RWPE1 (cell line): ENCODE measurements around the gene EPS8.

Experiments
- CTCF ChIA-PET: fragments of 350-600 bp; sonication (Branson Sonifier 250); formaldehyde crosslinking; extraction: SDS; loops from one replicate; lab custom pipeline; 2021; lab: Yijun Ruan, JAX
- POLR2A ChIA-PET: fragments of 400-600 bp; formaldehyde crosslinking; extraction: SDS; loops from one replicate; lab custom pipeline; 2020; ENCODE audit warnings: antibody characterized with exemption; ENCODE audit not compliant: low non-redundant PET; lab: Yijun Ruan, JAX
- DNase-seq: peaks from one replicate; pipeline ENCODE4 v3.0.0; 2012; ENCODE audit warnings: low spot score
- H3K27ac ChIP-seq: fragments of 450-650 bp; 2 replicates; pipeline ENCODE4 v1.5.1; 2017
- CTCF ChIP-seq: fragments of 450-650 bp; conservative IDR thresholded peaks from 2 replicates; pipeline ENCODE4 v1.5.1; 2017; ENCODE audit warnings: low read depth, mild to moderate bottlenecking

The EPS8 gene

GRCh38 chr12:15591811-15592210 is 197.4 kb downstream of the EPS8 start:
- CTCF ChIA-PET = interaction anchor here (0.6 to 2.1 kb wide), 2 partner anchors 188 to 266 kb away, joined by 4 to 17 read pairs; no protein-coding TSS in a partner anchor
- no peak for DNase-seq
- POLR2A ChIA-PET = no interaction called here
- H3K27ac ChIP-seq = no peak overlapping the region
- TF ChIP-seq CTCF = no peak

DNA sequence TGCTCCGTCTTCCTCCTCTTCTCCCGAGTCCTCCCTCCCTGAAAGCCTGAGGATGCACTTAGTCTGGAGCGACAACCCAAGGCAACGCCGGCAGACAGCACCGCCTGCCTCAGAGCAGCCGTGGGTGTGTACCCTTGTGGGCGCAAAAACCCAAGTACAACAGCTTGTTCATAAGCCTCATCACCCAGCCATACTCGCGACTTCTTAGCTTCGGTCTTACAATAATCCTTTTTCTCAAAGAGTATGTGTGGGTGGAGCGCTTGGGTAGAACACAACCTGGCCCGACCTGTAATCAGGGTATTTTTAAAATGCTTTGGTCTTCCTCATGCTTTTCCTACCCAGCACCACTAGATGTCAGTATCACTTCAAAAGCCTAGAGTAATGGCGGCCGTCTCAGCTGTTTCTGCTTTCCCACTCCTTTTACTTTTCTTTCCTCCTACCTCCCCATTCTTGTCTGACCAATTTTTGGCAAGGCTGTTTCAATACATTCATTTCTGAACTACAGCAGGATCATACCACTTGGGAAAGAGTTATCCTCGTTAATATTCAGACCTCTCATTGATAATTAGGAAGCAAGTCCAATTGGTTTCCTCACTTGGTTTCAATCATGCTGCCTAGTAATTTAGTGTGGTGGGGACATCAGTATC is 198.9 kb downstream of the EPS8 start:
- H3K27ac ChIP-seq = no peak overlapping the region
- ChIA-PET POLR2A (no interaction called here), CTCF (interaction anchor here (0.7 to 2.1 kb wide), 10 partner anchors 9 to 405 kb away, joined by 3 to 17 read pairs (median 4); partner anchors contain the start of gene EPS8)
- DNase-seq = peak; percentile 80
- peak; percentile 80 for TF ChIP-seq CTCF

- ChIA-PET POLR2A (no interaction called here), CTCF (interaction anchor here (0.7 to 2.1 kb wide), 5 partner anchors 11 to 406 kb away, joined by 3 to 17 read pairs (median 5); partner anchors contain the start of gene EPS8)
- TF ChIP-seq CTCF = no peak
- H3K27ac ChIP-seq = no peak overlapping the region
- DNase-seq = no peak
These were observed 199.7 kb downstream of the EPS8 start for GRCh38 chr12:15589328-15590032.

- ChIA-PET POLR2A (no interaction called here), CTCF (interaction anchor here (0.5 to 1.5 kb wide), 14 partner anchors 10 to 417 kb away, joined by 3 to 8 read pairs (median 4); no protein-coding TSS in a partner anchor)
- H3K27ac ChIP-seq = no peak overlapping the region
- TF ChIP-seq CTCF = no peak
- no peak for DNase-seq
These were observed 204.7 kb downstream of the EPS8 start for GRCh38 chr12:15584366-15585041.

GRCh38 chr12:15583804-15584203 is 205.4 kb downstream of the EPS8 start:
- ChIA-PET CTCF (interaction anchor here (0.5 to 1.5 kb wide), 3 partner anchors 13 to 273 kb away, joined by 5 to 8 read pairs (median 7); no protein-coding TSS in a partner anchor), POLR2A (no interaction called here)
- H3K27ac ChIP-seq = no peak overlapping the region
- TF ChIP-seq CTCF = no peak
- DNase-seq = no peak

DNA sequence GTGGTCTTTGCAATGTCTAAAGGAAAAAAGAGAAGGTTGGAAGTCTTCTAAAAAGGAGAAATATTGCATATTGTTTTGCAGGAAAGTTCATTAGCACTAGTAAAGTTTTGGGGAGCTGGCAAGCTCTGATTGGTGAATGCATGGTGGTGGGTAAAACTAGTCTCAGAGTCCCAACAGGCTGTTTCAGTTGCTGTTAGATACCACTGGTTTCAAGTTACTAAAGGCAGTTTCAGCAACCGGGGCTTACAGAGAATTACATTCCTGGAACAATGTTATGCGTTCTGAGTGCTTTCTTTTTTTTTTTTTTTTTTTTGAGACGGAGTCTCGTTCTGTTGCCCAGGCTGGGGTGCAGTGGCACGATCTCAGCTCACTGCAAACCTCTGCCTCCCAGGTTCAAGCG is 208.2 kb downstream of the EPS8 start:
- CTCF ChIA-PET = interaction anchor here (0.6 kb wide), 1 partner anchor 488 kb away, joined by 3 read pairs; no protein-coding TSS in a partner anchor
- no peak for TF ChIP-seq CTCF
- POLR2A ChIA-PET = no interaction called here
- H3K27ac ChIP-seq = no peak overlapping the region
- DNase-seq = no peak
